ENCODE measurements around the gene PPM1B. TPM values are rescaled to one million over a fixed set of nuclear protein-coding genes. Genes with fewer than 3 reads are reported as not detected.

PPM1B gene
- total and polyA plus RNA-seq, 8 donors, result 37.5 to 66.2 (median 57.0) TPM

DNA sequence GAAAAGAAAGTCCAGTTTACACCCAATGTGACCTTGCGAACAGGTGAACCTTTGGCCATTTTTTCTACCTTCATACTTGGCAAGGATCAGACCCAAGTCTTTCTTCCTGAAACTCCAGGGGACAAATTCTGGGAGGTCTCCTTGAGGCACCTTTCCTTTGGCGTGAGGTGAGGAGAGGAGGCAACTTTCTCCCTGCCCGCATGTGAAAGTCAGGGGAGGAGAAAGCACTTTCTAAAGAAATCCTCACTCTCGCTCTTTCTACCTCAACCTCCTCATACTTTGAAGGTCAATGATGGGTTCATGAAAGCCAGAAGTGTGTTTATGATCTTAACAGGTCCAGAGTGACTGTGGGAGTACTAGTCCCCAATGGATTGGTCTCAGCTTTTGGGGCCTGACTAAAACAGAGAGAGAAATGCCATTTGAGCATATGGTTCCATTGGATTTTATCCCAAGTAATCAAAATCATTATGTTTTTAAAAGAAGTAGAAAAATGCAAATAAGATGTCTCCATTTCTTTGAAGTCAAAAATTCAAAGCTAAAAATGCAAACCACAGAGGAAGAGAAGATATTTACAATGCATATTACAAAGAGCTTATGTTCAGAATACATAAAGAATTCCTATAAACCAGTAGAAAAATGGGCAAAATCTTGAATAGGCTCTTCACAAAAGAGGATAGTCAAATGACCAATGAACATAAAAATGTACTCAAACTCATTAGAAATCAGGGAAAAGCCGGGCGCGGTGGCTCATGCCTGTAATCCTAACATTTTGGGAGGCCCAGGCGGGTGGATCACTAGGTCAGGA is 15.6 kb upstream of the PPM1B start:
- H3K4me1 ChIP-seq, result no peaks in the 10 kb centered on the region
- TF ChIP-seq, protein P1, sequence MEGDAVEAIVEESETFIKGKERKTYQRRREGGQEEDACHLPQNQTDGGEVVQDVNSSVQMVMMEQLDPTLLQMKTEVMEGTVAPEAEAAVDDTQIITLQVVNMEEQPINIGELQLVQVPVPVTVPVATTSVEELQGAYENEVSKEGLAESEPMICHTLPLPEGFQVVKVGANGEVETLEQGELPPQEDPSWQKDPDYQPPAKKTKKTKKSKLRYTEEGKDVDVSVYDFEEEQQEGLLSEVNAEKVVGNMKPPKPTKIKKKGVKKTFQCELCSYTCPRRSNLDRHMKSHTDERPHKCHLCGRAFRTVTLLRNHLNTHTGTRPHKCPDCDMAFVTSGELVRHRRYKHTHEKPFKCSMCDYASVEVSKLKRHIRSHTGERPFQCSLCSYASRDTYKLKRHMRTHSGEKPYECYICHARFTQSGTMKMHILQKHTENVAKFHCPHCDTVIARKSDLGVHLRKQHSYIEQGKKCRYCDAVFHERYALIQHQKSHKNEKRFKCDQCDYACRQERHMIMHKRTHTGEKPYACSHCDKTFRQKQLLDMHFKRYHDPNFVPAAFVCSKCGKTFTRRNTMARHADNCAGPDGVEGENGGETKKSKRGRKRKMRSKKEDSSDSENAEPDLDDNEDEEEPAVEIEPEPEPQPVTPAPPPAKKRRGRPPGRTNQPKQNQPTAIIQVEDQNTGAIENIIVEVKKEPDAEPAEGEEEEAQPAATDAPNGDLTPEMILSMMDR (IDR thresholded peaks at IDR 0.05), result no peak
- intact Hi-C loops (cut with DNase I), result no loop called here
- ATAC-seq, result no peak
- H3K27ac ChIP-seq, result no peak overlapping the region
- H3K9me3 ChIP-seq, result no peaks in the 10 kb centered on the region
- no peaks in the 10 kb centered on the region for H3K27me3 ChIP-seq
- DNase-seq, result no peak
- no peak overlapping the region for H3K4me3 ChIP-seq
- H3K36me3 ChIP-seq, result no peaks in the 10 kb centered on the region

DNA sequence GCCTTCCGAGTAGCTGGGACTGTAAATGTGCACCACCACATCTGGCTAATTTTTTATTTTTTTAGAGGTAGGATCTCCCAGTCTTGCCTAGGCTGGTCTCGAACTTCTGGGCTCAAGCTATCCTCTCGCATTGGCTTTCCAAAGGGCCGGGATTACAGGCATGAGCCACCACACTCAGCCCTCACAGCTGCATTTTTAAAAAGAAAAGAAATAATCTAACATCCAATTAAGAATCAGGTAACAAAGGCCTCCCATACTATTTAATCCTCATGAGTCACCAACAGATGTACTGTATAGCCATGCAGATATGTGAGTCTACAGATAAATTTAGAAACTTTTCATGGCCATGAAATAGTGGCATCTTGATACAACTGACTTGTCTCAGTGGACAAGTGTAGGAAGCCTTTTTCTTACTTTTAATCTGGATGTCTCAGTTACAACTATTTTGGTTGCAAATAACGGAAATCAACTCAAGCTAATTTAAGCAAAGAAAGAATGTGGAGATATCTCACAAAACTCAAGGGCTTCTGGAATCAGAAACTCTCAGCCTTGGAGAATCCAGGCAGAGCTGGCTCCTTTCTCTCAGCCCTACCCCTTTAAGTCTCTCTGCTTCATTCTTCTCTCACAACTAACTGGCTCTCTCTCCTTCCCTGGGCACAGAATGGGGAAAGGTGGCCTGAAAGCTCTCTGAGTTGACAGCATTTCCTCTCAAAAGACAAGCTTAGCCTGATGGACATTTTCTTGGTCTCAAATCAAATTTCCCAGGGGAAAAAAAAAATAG is 12.8 kb upstream of the PPM1B start:
- H3K27me3 ChIP-seq, result no peaks in the 10 kb centered on the region
- no peaks in the 10 kb centered on the region for H3K9me3 ChIP-seq
- no peak overlapping the region for H3K27ac ChIP-seq
- ATAC-seq, result no peak
- no peak for DNase-seq
- H3K4me1 ChIP-seq, result no peaks in the 10 kb centered on the region
- no peak overlapping the region for H3K4me3 ChIP-seq
- TF ChIP-seq, protein P1 (IDR thresholded peaks at IDR 0.05), result no peak
- intact Hi-C loops (cut with DNase I), result no loop called here
- no peaks in the 10 kb centered on the region for H3K36me3 ChIP-seq

DNA sequence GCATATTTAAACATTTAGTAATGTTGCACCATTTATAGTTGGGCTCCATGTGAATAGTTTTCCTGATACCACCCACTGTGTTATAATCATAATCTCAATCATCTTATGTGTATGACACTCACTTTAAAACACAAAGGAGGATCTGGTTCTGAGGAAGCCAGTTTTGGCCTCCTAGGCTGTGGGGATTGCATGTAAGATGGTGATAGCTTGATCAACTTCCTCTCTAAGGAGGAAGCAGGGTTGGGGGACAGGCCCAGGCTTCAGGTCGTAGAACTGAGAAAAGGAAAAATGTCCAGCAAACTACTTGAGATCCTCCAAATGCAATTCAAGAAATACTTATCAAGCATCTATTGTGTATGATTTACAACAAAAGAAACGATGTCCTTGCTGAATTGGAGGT is 4.9 kb upstream of the PPM1B start:
- no peaks in the 10 kb centered on the region for H3K9me3 ChIP-seq
- peak overlapping the region in 1 of 2 donors; percentile 51 for H3K27ac ChIP-seq
- H3K36me3 ChIP-seq, result no peaks in the 10 kb centered on the region
- peaks cover 0 to 7% of the 10 kb centered on the region in 2 donors for H3K4me1 ChIP-seq
- no peak overlapping the region for H3K4me3 ChIP-seq
- TF ChIP-seq, protein P1 (IDR thresholded peaks at IDR 0.05), result no peak
- intact Hi-C loops (cut with DNase I), result no loop called here
- no peaks in the 10 kb centered on the region for H3K27me3 ChIP-seq
- ATAC-seq (no peak), DNase-seq (no peak)

DNA sequence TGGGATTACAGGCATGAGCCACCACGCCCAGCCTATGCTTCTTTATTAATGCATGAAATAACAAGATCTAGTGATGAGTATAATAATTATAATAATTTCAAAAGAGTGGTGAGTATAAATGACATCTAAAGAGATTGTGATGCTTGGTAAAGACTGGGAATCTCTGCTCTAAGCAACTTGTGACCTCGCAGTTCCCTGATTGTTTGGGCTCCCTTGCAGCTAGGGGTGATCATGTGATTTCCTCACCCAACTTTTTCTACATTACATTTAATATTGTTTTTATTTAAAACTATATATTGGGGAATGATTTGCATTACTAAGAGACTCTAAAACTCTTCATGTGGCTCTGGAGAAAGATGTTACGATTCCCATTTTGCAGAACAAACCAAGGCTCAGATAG is 4.1 kb upstream of the PPM1B start:
- DNase-seq (no peak), ATAC-seq (no peak)
- Histone ChIP-seq H3K36me3 (no peaks in the 10 kb centered on the region), H3K9me3 (no peaks in the 10 kb centered on the region), H3K27me3 (no peaks in the 10 kb centered on the region), H3K27ac (no peak overlapping the region), H3K4me3 (no peak overlapping the region), H3K4me1 (peaks cover 0 to 8% of the 10 kb centered on the region in 2 donors)
- TF ChIP-seq, protein P1 (IDR thresholded peaks at IDR 0.05), result no peak
- intact Hi-C loops (cut with DNase I), result no loop called here

DNA sequence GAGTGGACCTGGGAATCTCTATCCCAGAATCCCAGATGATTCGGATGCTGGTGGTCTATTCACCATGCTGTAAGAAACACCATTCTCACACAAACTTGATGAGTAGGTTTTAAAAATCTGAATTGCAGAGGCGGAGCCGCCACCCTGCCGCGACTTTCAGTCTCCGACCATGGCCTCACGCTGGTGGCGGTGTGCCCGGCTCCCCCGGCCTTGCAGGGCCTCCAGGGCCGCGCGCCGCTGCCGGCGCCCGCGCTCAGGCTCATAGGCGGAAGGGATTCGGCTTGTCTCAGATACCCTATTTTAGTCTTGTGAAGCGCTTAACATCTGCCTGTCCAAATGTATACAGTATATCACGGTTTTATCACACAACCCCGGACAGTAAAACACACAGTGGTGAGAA is 2.6 kb upstream of the PPM1B start:
- H3K9me3 ChIP-seq, result no peaks in the 10 kb centered on the region
- peaks cover 9 to 23% of the 10 kb centered on the region in 2 donors for H3K4me1 ChIP-seq
- TF ChIP-seq, protein P1 (IDR thresholded peaks at IDR 0.05), result no peak
- H3K36me3 ChIP-seq, result no peaks in the 10 kb centered on the region
- H3K4me3 ChIP-seq, result no peak overlapping the region
- no peaks in the 10 kb centered on the region for H3K27me3 ChIP-seq
- no peak overlapping the region for H3K27ac ChIP-seq
- ATAC-seq, result no peak
- intact Hi-C loops (cut with DNase I), result no loop called here
- DNase-seq, result no peak

Measured in left lung (tissue), 10 donors.